Vagina (tissue), 2 donors: Measurements from ENCODE around the gene DNASE1L1.

Source experiments
- CTCF ChIP-seq, 3 experiments: fragments of 450-650 bp in 2 of 3; fragments of 200-600 bp in 1 of 3; sonication (generic) in 1 of 3; IDR thresholded peaks; one replicate each; pipeline ENCODE4 v1.5.1; 2017 to 2019; ENCODE audit warnings: antibody characterized with exemption in 3 of 3, mild to moderate bottlenecking in 2 of 3, moderate library complexity in 2 of 3
- POLR2AphosphoS5 ChIP-seq, 2 donors: sonication (generic); formaldehyde crosslinking; IDR thresholded peaks; one replicate each; pipeline ENCODE4 v1.9.0; 2017; ENCODE audit warnings: antibody characterized with exemption in 2 of 2, mild to moderate bottlenecking in 2 of 2, low read depth in 1 of 2; ENCODE audit not compliant: insufficient read depth in 1 of 2

- TF ChIP-seq CTCF (IDR thresholded peaks at IDR 0.05), result no peak
- no peak for TF ChIP-seq POLR2AphosphoS5 (IDR thresholded peaks at IDR 0.05; ENCODE audit: insufficient read depth in 1 of 2, low read depth in 1 of 2)
Measured at GRCh38 chrX:154358011-154358410, 51.0 kb downstream of the DNASE1L1 start.
